Gastroesophageal sphincter (tissue), 4 donors: ENCODE results near the gene SYTL5. TPM values are rescaled to one million over a fixed set of nuclear protein-coding genes. Genes with fewer than 3 reads are reported as not detected.

Experiments
- ATAC-seq: fragments of 150-250 bp; one replicate; pipeline ENCODE4 v1.9.1; 2016; ENCODE audit warnings: mild to moderate bottlenecking, moderate library complexity
- H3K27ac ChIP-seq, 4 donors: fragments of 200-600 bp; sonication (generic) in 3 of 4; 1 replicate in 3 of 4; 2 replicates in 1 of 4; pipeline ENCODE4 v1.5.1; 2016 to 2019
- H3K27me3 ChIP-seq: fragments of 200-600 bp; sonication (generic); one replicate; pipeline ENCODE4 v1.5.1; 2019
- H3K36me3 ChIP-seq, 2 donors: fragments of 200-600 bp; sonication (generic); one replicate each; pipeline ENCODE4 v1.5.1; 2019; ENCODE audit warnings: control low read depth in 1 of 2
- H3K4me1 ChIP-seq, 3 donors: fragments of 200-600 bp; sonication (generic); 1 replicate in 2 of 3; 2 replicates in 1 of 3; pipeline ENCODE4 v1.5.1; 2016 to 2019; ENCODE audit warnings: control low read depth in 2 of 3
- H3K4me3 ChIP-seq, 2 donors: fragments of 200-600 bp; sonication (generic); one replicate each; pipeline ENCODE4 v1.5.1; 2019; ENCODE audit warnings: mild to moderate bottlenecking in 1 of 2, moderate library complexity in 1 of 2
- H3K9me3 ChIP-seq, 3 donors: fragments of 200-600 bp; sonication (generic); one replicate each; pipeline ENCODE4 v1.5.1; 2017 to 2019; ENCODE audit warnings: control low read depth in 2 of 3
- EP300 ChIP-seq: sonication (generic); formaldehyde crosslinking; IDR thresholded peaks from one replicate; pipeline ENCODE4 v1.6.1; 2017; ENCODE audit warnings: antibody characterized with exemption, mild to moderate bottlenecking
- POLR2A ChIP-seq, 2 donors: fragments of 450-650 bp; IDR thresholded peaks; one replicate each; pipeline ENCODE4 v1.6.1; 2017; ENCODE audit warnings: antibody characterized with exemption in 2 of 2, mild to moderate bottlenecking in 2 of 2, moderate library complexity in 1 of 2
- POLR2AphosphoS5 ChIP-seq: sonication (generic); formaldehyde crosslinking; IDR thresholded peaks from one replicate; pipeline ENCODE4 v1.6.1; 2017; ENCODE audit warnings: antibody characterized with exemption
- WGBS, 2 donors: methylation state at CpG; one replicate each; pipeline ENCODE4 v1.1.5; 2018; ENCODE audit warnings: low coverage in 1 of 2; 5-methylcytosine and 5-hydroxymethylcytosine counted together
- small RNA-seq, 4 donors: library from RNA; depleted of rRNA; stranded (forward); fragments of <200 nt; gene quantifications; one replicate each; pipeline ENCODE3, GENCODE V24; 2016
- total RNA-seq, 4 donors: library from RNA; depleted of rRNA; stranded (reverse); fragments of >200 nt; gene quantifications; one replicate each; pipeline ENCODE4 v1.1.0, GENCODE V29; 2016
- TF ChIP-seq, protein P1 (sequence below), 4 experiments: fragments of 200-600 bp in 2 of 4; fragments of 450-650 bp in 2 of 4; sonication (generic) in 1 of 4; IDR thresholded peaks; one replicate each; pipeline ENCODE4 v1.5.1; 2017 to 2019; ENCODE audit warnings: antibody characterized with exemption in 4 of 4, mild to moderate bottlenecking in 2 of 4, moderate library complexity in 2 of 4

SYTL5 gene
- total RNA-seq, 4 donors from 2014 or later, result 0.08 to 1.3 (median 0.13) TPM; not detected in 1

DNA sequence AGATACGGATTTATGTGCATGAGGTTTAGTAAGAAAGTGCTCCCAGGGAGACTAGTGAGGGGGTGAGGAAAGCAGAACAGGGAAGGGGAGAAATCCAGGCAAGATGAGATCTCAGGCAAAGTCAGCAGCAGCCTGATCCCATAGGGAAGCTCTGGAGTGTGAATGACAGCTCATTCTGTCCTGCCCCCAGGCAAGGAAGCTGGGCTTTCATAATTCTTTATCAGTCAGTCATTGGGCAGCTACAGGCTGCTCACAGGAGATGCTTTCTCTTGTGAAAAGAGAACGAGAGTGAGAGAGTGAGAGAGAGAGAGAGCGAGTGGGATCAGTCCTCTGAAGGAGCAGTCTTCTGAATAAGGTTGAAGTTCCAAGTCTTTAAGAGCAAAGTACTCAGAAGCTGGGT lies 166.2 kb downstream of the SYTL5 start:
- no peaks in the 10 kb centered on the region for H3K4me1 ChIP-seq
- H3K9me3 ChIP-seq, result no peaks in the 10 kb centered on the region
- no peaks in the 10 kb centered on the region for H3K27me3 ChIP-seq
- no peaks in the 10 kb centered on the region for H3K36me3 ChIP-seq
- no peak for TF ChIP-seq POLR2A (IDR thresholded peaks at IDR 0.05)
- WGBS, 2 donors, result 92 to 100% methylated on average over 1 to 2 of the region's 3 CpGs
- no peak for ATAC-seq
- H3K4me3 ChIP-seq, result no peak overlapping the region
- H3K27ac ChIP-seq, result no peak overlapping the region

- no peaks in the 10 kb centered on the region for H3K9me3 ChIP-seq
- H3K27me3 ChIP-seq, result no peaks in the 10 kb centered on the region
- TF ChIP-seq, protein P1, sequence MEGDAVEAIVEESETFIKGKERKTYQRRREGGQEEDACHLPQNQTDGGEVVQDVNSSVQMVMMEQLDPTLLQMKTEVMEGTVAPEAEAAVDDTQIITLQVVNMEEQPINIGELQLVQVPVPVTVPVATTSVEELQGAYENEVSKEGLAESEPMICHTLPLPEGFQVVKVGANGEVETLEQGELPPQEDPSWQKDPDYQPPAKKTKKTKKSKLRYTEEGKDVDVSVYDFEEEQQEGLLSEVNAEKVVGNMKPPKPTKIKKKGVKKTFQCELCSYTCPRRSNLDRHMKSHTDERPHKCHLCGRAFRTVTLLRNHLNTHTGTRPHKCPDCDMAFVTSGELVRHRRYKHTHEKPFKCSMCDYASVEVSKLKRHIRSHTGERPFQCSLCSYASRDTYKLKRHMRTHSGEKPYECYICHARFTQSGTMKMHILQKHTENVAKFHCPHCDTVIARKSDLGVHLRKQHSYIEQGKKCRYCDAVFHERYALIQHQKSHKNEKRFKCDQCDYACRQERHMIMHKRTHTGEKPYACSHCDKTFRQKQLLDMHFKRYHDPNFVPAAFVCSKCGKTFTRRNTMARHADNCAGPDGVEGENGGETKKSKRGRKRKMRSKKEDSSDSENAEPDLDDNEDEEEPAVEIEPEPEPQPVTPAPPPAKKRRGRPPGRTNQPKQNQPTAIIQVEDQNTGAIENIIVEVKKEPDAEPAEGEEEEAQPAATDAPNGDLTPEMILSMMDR (IDR thresholded peaks at IDR 0.05), result peak in 1 of 4 experiments; percentile 30
- TF ChIP-seq POLR2AphosphoS5, result no peak
- ATAC-seq, result no peak
- 28 to 44% methylated on average over 1 to 3 of the region's 3 CpGs for WGBS, 2 donors
- no peaks in the 10 kb centered on the region for H3K36me3 ChIP-seq
- H3K4me3 ChIP-seq, result no peak overlapping the region
- H3K27ac ChIP-seq, result no peak overlapping the region
- no peaks in the 10 kb centered on the region for H3K4me1 ChIP-seq
Observed at GRCh38 chrX:38175139-38175538, 168.8 kb downstream of the SYTL5 start.

GRCh38 chrX:38178396-38178795 lies 172.0 kb downstream of the SYTL5 start:
- Histone ChIP-seq H3K4me3 (no peak overlapping the region), H3K27me3 (no peaks in the 10 kb centered on the region), H3K36me3 (no peaks in the 10 kb centered on the region), H3K4me1 (no peaks in the 10 kb centered on the region), H3K9me3 (no peaks in the 10 kb centered on the region), H3K27ac (no peak overlapping the region)
- ATAC-seq, result no peak
- WGBS, 2 donors, result 28 to 60% methylated on average over 1 to 2 of the region's 2 CpGs
- TF ChIP-seq, protein P1 (IDR thresholded peaks at IDR 0.05), result no peak
- no peak for TF ChIP-seq POLR2A (IDR thresholded peaks at IDR 0.05)
- no peak for TF ChIP-seq POLR2AphosphoS5
- TF ChIP-seq EP300, result no peak

Small RNAs within 50 kb of the gene (small RNA-seq; reads per million reads assigned to genes)
- gene MIR548AJ2, result 0 reads per million in 4 donors

Other genes starting within 250 kb of the SYTL5 start
- gene CYBB, start 226.5 kb upstream of the SYTL5 start, total RNA-seq, result 10 to 100 TPM in 2 of 4 donors, 1 to 10 TPM in 2; 4.0 to 40.3 (median 19.6) TPM
- gene DYNLT3, start 159.0 kb upstream of the SYTL5 start, total RNA-seq, result 10 to 100 TPM; 39.8 to 71.2 (median 61.1) TPM
- 100 to 1,000 TPM in 1 of 4 donors, 10 to 100 TPM in 3; 26.6 to 117 (median 84.0) TPM for gene SRPX, start 214.3 kb downstream of the SYTL5 start, total RNA-seq